DMS153 (cell line): ENCODE results near the gene C19orf47.

Experiments
- DNase-seq: peaks from one replicate; lab custom pipeline; 2025; lab: John Stamatoyannopoulos, UW

The C19orf47 gene

DNA sequence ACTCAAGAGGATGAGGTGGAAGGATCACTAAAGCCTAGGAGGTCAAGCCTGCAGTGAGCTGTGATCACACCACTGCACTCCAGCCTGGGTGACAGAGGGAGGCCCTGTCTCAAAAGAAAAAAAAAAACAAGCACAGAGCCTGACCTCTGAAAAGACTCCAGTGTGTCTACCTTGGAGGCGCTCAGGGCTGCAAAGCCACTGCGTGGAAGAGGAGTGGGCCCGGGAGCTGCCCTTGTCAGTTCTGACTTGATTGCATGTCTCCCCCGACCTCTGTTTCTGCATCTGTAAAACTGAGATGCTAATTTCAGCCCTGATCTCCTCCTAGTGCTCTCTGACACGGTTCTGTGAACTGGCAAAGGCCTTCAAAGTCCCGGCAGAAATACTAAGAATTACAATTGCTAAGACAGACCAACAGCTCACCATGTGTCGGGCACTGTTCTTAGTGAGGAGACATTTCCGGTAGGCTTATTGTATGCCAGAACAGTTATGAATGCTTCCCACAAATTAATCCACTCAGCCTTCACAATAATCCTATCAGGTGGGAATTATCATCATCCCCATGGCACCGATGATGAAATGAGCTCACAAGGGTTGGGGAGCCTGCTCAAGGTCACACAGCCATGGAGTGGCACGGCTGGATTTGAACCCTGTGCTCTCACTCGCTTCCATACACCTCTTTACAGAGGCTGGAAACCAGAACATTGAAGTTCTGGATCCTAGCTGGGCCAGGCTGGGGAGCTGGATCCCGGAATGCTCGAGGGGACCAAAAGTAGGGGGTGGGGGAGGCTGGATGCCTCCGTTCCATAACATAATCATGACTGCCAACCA lies 66.6 kb downstream of the C19orf47 start:
- no peak for DNase-seq

GRCh38 chr19:40280608-40281221 lies 67.5 kb downstream of the C19orf47 start:
- DNase-seq = no peak

DNA sequence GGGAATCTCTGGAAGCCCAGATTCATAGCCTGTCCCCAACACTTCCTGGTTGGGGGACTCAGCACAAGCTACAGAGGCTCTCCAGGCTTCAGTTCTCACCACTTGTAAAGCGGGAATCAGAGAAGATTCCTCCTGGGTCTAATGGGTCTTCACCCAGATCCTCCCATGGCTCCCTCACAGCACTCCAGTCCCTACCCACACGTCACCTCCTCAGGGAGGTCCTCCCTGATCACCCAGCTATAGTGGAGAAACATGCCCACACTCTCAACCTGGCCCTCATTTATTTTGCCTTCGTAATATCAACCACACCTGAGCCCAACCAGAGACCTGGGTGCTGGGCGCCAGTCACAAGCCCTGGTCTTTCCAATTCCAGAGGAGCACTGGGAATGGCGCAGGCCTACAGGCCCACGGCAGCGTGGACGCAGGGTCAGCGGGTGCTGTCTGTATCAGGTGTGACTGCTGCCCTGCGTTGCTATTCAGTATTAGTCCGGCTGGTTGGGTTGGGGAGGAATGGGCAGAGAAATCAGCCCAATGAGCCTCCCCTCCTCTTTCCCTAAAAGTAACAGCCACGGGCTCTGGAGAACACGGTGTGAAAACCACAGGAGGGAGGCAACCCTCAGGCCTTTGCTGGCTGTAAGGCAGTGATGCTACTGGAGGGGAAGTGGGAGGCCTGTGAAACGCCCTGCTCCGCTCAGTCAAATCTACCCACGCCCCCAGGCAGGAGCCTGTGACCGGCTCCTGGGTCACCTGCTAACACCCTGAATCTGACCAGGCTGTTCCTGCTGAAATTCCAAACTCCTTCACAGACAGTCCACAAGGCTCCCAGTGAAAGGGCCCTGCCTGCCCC lies 68.2 kb downstream of the C19orf47 start:
- no peak for DNase-seq

- DNase-seq = no peak
These were observed 69.1 kb downstream of the C19orf47 start for GRCh38 chr19:40279120-40279551.

GRCh38 chr19:40278361-40279035 lies 69.7 kb downstream of the C19orf47 start:
- DNase-seq = no peak

DNA sequence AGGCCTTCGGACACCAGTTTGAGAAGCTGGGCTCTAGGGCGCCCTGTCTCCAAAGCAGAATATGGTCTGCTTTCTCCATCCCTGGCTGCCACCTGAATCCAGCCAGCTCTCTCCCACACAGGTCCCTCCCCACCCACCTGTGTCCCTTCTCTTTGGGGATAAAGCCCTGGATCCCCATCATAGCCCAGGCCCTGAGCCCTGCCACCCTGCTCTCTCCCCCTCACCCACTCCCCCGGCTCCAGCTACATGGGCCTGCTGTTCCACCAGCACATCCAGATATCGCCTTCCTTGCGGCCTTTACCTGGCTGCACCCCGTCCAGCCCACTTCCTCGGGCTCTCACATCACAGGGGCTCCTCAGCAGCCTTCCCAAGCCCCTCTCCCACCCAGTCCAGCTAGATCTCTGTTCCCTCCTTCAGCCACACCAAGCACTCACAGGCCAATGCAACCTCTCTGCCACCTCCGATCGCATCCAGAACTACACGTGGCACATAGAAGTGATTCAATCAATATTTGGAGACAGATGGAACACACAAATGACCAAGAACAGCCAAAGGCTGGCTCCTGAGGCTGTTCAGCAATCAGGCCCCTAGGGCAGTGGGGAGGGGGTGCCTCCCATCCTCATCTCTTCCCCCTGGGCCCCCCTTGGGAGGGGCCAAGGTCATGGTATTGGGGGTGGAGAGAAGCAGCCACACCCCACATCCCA lies 70.7 kb downstream of the C19orf47 start:
- DNase-seq = no peak

DNA sequence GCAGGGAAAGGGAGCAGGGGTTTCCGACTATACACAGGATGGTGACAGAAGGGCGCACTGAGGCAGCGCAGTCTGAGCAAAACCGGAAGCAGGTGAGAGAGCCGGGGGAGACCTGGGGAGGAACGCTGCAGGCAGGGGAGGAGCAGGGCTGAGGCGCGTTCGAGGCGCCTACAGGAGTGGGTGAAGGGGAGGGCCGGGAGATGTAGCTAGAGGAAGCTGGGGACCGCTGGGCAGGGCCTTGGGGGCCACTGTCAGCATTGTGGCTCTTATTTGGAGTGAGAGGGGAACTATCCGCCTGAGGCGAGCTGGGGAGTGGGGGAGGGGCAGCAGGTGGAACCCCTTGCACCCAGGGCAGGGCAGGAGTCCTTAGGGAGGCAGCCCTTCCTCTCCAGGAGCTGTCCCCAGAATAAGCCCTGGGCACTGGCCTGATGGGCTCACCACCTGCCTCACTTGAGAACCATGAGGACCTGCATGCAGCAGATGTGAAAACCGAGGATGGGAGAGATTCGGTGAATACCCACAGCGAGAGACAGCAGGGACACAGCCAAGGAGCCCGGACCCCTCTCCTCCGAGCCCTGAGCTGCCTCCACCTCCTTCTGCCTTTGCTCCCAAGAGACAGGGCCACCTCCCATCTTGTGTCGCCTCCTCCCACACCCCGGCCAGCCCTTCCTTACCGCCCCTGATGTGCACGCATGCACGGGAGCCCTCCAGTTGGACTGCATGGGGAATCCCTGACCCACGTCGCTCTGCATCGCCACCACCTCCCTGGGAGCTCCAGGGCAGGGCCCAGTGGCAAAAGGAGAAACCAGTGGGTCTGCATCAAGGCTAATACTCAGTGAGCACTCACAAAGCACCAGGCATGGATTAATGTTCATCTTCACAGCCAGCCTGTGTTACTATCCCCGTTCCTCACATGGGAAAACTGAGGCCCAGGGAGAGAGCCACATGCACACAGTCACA lies 73.3 kb downstream of the C19orf47 start:
- no peak for DNase-seq

DNA sequence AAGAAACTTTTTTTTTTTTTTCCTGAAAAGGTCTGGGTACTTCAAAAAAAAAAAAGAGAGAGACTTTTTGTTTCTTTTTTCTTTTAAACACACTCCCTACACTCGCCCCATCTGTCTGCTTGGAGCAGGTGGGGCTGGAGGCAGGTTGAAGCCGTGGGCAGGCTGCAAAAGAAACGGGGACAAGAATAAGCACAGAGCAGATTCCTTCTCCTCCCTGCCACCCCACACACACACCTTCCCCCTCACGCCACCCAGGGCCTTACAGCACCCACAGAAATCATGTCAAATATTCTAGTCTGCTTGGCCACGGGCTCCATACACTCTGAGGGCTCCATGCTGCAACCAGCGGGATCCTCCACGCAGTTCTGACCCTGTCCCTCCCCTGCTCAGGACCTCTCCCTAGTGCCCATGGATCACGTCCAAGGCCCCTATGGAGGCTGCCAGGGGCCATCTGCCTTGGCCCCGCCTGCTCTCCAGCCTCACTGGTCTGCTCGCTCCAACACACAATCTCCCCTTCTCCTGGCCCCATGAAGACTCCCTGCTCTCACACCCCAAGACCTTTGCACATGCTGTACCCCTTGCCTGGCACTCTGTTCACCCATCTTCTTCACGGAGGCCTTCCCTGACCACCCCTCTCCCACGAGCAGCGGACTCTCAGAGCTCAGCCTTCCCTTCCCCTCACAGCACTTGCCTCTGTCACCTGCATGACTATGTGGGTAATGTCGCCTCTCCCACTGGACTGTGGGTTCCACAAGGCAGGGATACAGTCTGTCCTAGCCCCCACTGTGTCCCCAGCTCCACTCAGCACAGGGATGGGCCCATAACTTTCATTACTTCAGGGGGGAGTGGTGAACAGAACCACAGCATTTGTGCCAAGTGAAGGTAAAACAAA lies 74.5 kb downstream of the C19orf47 start:
- no peak for DNase-seq

GRCh38 chr19:40272261-40272660 lies 75.9 kb downstream of the C19orf47 start:
- no peak for DNase-seq

- no peak for DNase-seq
These were observed 76.5 kb downstream of the C19orf47 start for GRCh38 chr19:40271706-40272105.

DNA sequence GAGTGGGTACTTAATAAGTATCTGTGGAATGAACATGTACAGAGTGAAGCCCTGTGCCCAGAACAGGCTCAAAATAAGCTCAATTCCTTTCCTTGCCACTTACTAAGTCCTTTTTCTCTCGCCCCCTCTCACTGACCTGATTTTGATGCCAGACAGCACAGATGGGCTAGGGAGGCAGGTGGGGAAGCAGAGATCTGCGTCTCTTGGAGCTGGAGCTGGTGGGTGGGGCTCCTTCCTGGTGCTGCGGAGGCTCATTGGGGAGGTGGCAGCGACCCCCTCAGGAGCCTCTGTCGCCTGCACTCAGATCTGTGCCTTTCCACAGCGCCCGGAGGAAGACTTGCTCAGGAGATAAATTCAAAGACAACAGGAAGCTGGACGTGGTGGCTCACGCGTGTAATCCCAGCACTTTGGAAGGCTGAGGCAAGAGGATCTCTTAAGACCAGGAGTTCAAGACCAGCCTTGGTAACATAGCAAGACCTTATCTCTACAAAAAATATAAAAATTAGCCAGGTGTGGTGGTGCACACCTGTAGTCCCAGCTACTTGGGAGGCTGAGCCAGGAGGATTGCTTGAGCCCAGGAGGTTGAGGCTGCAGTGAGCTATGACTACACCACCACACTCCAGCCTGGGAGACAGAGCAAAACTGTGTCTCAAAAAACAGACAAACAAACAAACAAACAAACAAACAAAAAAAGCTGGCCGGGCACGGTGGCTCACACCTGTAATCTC lies 77.7 kb downstream of the C19orf47 start:
- no peak for DNase-seq
